NCI-H226 (cell line): ENCODE measurements around the gene TMEM184A.

ENCODE experiments used
- DNase-seq: peaks from one replicate; pipeline ENCODE4 v3.0.0-alpha.2; 2015

The TMEM184A gene

DNA sequence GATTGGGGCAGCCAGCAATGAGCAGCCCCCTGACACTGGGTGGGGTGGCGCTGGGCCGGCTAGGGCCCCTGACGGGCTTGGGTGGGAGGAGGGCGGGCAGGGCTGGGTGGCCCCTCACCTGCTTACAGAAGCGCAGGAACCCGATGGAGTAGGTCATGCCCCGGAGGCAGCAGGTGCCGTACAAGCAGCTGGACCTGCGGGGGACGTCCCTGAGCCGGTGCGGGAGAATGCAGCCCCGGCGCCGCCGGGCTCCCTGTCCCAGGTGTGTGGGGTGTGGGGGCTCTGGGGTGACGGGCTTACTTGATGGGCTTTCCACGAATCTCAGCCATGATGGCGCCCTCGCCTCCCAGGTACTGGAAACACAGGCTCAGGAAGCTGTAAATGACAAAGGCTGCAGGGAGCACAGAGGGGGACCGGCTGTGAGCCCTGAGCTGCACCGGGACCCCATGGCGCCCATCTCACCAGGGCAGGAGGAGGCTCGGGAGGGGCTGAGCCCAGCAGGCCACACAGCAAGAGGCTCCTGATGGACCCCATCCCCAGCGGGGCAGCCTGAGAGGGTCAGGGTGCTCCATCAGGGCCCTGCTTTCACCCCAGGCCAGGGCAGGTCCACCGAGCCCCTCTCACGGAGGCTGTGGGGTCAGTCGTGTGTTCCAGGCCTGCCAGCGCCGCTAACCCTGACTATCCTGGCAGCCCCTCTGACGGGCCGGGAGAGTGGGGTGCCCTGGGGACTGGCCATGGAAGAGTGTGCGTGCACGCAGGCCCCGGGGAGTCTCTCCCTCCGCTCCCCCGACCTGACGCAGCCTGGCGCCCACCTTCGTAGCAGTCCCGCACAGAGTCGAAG lies 5.8 kb downstream of the TMEM184A start:
- DNase-seq = no peak

DNA sequence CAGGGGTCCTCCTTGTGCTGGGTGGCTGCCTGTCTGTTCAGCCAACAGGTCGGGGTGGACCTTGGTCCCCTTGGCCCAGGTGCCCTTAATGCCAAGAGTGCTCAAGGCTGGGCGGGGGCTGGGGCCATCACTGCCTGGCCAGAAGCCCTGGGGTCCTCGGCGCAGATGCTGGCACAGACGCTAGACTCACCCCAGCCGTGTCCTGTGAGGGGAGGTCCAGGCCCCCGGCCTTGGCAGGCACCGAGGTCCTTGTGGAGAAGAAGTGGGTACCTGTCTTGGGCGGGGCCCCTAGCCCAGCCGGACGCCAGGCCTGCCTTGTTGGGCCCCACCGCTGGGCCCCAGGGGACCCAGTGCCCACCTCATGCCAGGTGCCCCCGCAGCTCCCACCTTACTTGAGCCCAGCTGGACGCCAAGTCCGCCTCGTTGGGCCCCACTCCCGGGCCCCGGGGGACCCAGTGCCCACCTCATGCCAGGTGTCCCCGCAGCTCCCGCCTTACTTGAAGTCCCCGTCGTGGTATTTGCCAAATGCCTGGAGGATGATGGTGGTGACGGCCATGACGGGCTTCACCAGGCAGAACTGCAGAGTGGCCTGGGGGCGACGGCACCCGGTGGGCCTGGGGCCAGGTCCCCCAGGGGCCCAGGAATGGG lies 6.5 kb downstream of the TMEM184A start:
- no peak for DNase-seq

DNA sequence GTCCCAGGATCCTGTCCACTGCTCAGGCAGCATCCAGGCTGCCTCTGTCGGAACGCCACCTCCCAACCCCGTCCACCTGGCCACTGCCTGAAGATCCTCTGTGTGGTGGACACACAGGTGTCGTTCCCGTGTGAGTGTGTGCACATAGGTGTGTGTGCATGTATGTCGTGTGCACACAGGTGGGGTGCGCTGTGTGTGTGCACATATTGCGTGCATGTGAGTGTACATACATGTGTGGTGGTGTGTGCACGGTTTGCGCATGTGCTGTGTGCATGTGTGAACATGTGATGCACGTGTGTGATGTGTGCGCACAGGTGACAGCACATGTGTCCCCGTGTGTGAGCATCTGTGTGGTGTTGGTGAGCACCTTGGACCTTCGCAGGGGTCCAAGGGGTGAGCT lies 7.1 kb downstream of the TMEM184A start:
- DNase-seq = no peak

DNA sequence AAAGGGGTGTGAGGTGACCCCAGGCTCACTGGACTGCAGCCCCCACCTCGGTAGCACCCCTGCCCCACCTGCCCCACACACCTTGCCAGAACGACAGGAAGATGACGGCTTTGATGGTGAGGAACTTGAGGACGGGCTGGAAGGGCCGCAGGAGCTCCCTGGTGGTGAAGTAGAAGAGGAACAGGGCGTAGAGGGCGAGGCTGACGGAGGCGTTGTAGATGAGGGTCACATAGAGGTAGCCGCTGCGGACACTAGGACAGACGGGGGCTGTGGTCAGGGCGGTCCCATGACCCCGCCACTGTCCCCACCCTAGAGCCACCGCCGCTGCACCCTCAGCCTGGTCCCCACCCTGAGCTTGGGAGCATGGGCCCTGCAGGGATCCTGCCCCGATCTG lies 7.6 kb downstream of the TMEM184A start:
- no peak for DNase-seq

DNA sequence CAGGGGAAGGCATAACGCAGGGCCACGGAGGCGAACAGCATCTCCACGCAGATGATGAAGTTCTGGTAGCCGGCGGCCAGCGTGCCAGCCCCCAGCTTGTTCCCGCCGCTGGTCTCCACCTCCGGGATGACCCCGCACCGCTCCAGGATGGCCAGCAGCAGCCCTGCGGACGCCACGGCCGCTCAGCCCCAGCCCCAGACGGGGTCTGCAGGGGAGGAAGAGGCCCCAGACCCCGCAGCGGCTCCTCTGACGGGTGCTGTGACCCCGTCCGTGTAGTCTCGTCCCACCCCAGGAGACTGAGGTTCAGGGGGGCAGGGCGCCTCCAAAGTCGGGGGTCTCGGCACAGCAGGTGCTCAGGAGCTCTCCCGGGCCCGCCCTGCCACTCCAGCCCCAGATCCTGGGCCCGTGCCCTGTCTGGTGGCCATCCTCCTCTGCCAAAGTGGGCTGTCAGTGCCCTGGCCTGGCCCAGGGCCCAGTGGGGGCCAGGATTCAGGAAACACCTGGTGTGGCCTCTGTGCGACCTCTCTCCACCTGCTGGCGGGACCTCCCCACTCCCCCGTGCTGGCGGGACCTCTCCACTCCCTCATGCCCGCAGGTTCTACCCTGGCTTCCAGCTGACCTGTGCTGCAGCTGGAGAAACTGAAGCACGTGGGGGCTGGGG lies 8.1 kb downstream of the TMEM184A start:
- no peak for DNase-seq

DNA sequence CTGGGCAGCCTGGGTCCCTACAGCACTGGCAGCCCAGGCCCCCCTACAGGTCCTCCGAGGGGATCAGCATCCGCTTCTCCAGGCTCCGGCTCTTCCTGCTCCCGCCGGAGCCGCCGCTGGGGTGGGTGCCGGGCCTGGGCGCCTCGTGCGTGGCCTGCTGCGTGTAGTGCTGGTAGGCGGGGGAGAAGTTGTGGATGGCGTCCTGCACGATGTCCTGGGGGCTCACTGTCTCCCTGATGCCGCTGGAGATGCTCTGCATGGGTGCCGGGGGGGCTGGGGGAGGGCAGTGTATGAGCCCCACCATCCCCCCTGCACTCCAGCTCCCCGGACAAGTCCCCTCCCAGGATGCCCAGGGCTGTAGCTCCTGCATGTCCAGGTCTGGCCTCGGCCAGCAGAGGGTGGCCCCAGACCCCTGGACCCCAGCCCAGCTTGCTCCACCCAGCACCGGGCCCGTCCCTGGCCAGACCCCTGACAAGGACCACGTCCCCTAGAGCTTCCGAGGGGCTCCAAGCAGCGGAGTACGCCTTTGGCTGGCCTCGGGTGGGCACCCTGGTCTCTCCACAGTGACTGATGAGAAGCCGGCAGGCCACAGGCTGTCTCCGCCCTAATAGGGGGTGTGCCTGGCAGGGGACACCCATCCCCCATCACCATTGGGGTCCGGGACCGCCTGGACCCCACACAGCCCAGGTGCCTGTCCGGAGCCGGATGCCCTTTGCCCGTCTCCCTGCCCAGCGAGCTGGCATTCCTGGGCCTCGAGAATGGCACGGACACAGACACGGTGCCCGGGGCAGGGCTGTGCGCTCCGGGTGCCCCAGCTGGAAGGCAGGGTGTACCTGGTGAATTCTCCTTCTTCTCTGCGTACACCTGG lies 8.9 kb downstream of the TMEM184A start:
- no peak for DNase-seq

DNA sequence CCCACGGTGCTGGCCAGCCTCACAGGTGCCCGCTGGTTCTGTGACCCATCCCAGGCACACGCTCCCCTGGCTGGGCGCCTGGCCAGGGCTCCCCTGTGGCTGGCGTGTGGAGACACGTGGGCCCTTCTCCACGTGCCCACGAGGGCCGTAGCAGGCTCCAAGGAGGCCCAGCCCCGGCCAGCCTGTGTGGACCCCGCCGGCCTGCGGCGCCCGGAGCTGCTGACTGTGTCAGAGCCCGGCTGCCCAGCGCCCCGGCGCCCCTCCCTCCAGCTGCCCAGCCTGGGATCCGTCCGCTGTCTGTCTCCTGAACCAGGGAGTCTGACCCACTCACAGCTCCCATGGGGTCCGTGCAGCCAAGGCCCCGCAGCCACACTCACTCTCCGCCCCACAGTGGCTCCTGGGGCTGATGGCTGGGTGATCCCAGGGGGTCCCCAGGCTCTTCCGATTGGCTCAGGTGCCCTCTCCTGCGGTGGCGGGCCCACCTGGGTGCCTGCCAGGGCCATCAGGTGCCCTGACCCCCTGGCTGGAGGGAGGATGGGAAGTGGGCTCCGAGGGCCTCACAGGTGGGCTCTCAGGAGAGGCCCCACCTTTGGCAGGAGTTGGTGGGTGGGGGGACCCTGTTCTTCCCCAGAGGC lies 9.6 kb downstream of the TMEM184A start:
- DNase-seq = no peak

DNA sequence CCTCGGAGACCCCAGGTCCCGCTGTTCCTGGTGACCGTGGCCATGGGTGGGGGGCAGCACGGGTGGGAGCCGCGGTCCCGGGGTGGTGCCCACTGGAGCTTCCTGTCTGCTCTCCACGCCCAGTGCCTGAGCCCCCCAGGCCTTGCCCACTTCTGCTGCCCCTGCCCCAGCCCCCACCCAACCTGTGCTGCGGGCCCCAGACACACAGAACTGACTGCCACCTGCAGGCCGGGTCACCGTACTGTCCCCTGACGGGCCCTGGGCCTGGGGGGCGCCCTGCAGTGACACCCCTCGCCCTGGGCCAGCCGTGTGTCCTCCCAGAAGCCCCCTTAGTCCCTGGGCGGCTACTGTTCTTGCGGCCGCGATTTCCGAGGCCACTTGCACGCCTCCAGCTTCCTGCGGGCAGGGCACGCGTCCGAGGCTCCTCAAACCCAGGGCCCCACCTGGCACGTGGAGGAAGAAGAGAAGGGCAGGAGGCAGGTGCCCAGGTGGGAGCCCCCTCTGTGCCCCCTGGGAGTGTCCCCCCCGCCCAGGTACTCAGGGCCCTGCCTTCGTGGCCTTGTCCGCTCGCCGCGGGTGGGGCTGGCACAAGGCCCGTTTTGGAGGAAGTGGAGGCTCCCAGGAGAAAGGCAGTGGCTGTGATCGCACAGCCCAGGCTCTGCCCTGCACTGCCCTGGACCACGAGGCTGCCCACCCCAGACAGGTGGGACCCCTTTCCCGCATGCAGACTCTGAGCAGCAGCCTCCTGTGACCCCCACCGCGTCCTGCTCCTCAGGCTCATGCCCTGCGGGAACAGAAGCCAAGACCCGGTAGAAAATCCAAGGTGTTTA lies 10.4 kb downstream of the TMEM184A start:
- no peak for DNase-seq

DNA sequence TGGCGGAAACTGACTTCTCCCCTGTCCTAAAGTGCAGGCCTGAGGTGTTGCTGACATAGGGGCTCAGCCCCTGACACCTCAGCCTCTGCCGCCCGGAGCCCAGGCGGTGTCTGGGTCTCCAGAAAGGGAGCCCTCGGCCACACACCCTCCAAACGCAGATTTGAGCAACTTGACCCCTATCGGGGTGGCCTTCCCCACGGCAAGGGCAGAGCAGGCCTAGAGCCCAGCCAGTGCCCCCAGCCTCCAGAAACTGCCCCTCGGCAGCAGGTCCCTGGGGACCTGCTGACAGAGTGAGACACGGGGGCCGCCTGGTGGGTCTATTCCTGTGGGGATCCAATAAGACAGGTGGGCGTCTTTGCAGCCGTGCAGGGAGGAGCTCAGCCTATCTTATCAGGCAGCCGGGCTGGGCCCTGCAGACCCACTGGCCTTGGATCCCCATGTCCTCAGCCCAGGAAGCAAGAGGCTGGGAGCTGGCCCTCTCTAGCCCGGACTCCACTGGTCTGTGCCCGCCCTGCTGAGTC lies 11.0 kb downstream of the TMEM184A start:
- no peak for DNase-seq

DNA sequence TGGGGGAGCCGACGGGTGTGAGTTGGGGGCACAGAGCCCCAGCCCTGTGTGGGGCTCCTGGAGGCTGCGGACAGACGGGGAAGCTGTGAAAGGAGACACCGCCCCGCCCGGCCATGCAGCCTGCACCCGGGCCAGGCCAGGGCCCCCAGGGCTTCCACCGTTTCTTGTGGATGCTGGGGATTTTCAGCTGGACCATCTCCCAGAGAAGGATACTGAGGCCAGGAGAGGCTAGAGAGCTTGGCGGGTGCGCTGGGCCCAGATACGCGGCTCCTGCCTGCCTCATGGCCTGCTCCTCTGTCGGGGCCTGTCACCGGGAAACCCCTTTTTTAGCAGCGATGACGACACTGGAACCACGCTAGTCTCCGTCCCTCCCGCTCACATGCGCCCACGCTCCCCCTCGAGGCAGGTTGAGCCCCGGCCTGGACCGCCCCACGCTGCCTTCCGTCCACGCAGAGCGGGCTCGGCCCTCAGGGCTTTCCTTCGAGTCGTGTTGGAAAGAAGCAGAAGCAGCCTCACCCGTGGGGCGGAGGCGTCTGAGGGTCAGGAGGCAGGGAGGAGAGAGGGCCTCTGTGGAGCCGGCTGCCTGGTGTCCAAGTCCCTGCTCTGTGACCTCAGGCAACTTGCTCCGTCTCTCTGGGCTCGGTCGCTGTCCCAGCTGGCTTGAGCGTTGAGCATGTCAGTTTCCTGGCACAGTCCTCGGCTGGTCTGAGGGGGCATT lies 11.7 kb downstream of the TMEM184A start:
- DNase-seq = no peak

DNA sequence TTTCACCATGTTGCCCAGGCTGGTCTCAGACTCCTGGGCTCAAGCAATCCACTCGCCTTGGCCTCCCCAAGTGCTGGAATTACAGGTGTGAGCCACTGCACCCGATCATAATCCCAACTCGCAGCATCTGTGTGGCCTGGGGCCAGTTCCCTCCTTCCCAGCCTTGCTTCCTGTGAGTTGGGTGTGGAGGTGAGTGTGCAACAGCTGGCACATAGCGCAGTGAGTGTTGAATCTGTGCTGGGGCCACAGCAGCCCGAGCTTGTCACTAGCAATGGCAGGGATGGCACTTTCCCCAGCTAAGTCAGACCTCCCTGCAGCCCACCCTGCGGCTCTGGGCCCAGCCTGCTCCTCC lies 12.2 kb downstream of the TMEM184A start:
- no peak for DNase-seq

DNA sequence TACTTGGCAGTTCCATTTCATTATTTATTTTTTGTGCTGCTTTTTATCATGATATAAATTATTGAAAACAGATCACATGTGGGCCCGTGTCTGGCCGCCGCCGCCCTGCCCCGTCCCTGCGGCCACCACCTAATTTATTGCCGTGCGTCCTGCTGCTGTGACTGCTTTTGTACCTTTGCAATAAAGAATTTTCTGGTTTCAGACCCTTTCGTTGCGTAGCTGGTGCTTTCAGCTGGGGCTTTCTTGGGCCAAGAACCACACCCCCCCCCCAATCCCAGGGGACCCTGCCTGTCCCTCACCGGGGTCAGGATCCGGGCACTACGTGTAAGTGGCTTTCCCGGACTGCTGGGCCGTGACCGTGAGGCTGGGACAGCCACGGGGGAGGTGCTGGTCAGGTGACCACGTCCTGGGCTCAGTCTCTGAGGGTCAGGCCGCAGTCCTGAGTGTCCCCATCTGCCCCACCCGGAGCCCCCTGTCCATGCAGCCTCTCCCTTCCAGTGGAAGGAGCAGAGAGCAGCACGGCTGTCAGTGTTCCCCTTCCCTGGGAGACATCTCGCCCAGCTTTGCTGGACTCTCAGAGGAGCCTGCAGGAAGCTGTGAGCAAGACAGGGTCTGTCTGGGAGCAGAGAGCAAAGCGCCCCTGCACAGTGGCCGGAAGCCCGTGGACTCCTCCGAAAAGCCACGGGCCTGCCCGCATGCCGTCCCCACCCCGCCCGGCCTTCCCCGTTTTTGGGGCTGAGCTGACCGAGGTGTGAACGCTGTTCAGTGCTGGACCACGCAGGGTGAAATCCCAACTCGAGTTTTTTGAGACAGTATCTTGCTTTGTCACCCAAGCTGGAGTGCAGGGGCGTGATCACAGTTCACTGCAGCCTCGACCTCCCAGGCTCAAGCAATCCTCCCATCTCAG lies 12.9 kb downstream of the TMEM184A start:
- DNase-seq = no peak

DNA sequence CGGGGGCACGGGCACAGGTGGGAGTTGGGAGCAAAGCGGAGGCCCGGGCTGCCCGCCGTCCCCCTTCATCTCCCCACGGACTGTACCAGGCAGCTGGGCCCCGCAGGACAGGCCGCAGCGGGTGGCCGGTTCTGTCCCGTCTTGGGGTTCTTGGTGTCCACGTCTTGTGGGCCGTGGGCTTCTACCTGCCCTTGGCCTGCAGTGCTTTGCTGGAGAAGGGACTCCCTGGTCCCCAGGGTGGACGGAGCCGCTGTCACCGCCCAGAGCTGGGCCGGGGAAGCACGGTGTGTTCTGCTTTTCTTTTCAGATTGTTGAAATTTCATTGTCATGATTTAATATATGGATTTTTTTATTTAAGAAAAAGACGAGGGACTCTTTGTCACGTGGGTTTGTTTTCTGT lies 13.7 kb downstream of the TMEM184A start:
- no peak for DNase-seq

DNA sequence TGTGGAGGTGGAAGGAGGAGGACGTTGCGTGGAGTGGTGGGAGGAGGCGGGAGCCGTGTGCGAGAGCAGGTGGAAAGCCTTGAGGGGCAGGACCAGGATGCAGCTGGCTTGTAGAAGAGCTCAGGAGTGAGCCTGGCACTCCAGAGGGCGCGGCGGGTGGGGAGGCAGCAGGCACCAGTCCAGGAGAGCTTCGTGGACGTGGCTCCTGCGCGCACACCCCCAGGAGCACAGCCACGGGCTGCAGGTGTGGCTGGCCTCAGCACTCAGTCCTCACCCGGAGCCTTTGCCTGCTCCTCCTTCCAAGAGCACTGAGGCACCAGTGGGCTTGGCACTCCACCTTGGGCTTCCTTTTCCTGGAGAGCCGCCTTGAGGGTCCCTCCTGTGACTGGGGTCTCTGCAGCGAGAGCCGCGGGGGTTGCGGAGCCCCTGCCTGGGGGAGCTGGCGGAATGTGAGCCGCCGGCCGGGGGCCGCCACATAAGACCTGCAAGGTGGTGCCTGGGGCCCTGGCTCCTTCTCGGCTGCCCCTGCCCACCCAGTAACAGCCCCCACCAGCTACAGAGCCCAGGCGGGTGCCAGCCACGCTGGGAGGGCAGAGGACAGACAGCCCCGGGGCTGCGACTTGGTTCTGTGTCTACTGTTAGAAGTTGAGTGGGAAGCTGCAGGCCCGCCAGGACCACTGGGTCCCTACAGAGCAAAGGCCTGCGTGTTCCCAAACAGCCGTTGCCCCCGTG lies 14.4 kb downstream of the TMEM184A start:
- no peak for DNase-seq

DNA sequence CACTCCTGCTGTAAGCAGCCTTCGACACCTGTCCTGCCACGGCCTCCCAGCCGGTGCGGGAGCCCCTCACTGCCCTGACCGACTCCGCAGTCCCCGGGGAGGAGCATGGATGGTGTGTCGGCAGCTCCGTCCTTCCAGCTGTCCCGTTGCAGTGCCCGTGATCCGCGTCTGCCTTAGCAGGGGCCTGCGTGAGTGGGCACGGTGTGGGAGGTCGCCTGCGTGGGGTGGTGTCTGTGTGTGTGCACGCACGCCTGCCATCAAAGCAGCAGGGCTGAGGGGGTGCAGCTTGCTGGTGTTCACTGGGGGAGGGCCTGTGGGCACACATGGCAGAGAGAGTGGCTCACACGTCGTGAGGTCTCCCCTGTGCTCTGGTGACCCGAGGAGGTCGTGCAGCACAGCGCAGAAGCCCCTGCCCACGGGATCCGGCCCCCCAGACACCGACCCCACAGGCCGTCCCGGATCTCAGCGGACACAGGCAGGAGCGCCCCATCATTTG lies 15.2 kb downstream of the TMEM184A start:
- DNase-seq = no peak

DNA sequence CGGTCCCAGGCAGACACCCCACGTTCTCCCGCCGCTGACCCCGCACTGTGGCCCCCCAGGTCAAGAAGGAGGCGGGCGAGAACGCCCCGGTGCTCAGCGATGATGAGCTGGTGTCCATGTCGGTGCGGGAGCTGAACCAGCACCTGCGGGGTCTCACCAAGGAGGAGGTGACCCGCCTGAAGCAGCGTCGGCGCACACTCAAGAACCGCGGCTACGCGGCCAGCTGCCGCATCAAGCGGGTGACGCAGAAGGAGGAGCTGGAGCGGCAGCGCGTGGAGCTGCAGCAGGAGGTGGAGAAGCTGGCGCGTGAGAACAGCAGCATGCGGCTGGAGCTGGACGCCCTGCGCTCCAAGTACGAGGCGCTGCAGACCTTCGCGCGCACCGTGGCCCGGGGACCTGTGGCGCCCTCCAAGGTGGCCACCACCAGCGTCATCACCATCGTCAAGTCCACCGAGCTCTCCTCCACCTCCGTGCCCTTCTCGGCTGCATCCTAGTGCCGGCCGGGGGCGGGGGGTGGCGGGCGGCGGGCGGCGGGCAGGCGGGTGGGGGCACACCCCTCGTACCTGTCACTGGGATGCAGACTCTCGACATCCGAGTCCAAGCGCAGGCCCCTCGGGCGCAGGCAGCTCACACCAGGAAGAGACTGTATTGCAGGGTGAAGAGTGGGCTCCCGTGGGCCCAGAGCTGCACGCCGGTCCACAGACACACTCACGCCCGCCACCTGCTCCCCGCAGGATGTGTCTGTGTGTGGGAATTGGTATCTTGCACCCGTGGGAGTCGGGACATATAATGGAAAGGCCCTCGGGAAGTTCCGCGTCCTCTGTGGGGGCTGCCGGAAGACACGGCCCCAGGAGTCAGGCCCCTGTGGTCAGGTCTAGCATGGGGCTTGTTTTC lies 15.9 kb downstream of the TMEM184A start:
- DNase-seq = no peak

DNA sequence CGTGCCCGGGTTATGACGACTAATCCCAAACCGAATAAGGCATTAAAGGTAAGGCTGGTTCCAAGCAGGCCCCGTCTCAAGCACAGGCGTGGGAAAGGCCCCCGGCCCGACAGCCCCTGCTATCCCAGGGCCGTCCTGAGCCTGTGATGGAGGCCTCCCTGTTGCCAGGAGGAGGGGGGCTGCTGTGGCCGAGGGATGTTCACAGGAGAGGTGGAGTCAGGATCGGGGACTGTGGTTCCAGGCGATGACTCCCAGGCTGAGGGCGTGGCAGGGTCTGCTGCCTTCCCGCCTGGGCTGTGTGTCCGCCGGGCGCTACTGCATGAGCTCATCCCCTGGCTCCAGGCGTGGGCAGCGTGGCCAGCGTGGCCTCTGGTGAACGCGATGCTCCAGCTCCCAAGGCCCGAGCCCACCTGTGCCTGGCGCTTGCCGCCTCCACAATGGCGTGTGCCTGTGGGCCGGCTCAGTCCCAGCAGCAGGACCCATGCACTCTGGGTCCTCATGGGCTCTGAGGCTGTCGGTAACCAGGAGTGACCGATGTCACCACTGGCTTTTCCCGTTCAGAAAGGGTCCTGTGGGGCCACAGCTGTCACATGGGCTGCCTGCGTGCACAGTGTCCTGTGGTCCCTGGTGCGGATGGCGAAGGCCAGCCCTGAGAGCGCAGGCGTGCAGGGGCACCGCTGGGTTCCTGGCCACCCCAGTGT lies 16.7 kb downstream of the TMEM184A start:
- DNase-seq = peak; percentile 30
